Astrocyte of the cerebellum (primary cell): ENCODE measurements around the gene MINDY4.

Source experiments
- DNase-seq: peaks from one replicate; pipeline ENCODE4 v3.0.0-alpha.2; 2011; ENCODE audit warnings: low read depth
- H3K4me3 ChIP-seq: 2 replicates; pipeline ENCODE4 v1.5.1; 2011; ENCODE audit warnings: mild to moderate bottlenecking, low read depth, low read length, moderate library complexity
- in situ Hi-C: cut with HindIII; loops from 2 replicates; pipeline ENCODE4 v1.10.0; 2017; ENCODE audit warnings: low sequenced_read_pairs
- TF ChIP-seq, protein P1 (sequence below): IDR thresholded peaks from 2 replicates; pipeline ENCODE4 v1.5.1; 2012; ENCODE audit warnings: low read length, low read depth, moderate library complexity, mild to moderate bottlenecking; ENCODE audit errors: missing control alignments

Gene MINDY4

DNA sequence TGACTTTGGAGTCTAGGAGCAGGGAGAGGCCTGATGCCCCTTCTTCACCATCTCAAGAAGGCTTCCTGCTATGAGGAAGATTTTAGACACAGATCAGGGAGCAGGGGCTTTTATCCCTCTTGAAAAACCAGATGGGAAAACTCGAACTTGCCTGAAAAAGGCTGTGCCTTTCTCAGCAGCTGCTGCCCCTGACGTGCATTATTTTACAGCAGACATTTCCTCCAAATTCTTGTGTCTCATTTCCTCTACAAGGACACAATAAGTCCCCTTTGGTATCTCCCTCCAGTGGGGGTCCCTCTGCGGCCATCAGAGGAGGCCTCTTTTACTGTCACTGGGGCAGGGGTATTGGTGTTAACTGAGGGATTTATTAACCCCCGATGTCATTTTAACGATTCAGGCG lies 102.4 kb downstream of the MINDY4 start:
- TF ChIP-seq, protein P1, sequence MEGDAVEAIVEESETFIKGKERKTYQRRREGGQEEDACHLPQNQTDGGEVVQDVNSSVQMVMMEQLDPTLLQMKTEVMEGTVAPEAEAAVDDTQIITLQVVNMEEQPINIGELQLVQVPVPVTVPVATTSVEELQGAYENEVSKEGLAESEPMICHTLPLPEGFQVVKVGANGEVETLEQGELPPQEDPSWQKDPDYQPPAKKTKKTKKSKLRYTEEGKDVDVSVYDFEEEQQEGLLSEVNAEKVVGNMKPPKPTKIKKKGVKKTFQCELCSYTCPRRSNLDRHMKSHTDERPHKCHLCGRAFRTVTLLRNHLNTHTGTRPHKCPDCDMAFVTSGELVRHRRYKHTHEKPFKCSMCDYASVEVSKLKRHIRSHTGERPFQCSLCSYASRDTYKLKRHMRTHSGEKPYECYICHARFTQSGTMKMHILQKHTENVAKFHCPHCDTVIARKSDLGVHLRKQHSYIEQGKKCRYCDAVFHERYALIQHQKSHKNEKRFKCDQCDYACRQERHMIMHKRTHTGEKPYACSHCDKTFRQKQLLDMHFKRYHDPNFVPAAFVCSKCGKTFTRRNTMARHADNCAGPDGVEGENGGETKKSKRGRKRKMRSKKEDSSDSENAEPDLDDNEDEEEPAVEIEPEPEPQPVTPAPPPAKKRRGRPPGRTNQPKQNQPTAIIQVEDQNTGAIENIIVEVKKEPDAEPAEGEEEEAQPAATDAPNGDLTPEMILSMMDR, result no peak
- no peak overlapping the region for H3K4me3 ChIP-seq
- in situ Hi-C loops, result no loop called here
- no peak for DNase-seq

DNA sequence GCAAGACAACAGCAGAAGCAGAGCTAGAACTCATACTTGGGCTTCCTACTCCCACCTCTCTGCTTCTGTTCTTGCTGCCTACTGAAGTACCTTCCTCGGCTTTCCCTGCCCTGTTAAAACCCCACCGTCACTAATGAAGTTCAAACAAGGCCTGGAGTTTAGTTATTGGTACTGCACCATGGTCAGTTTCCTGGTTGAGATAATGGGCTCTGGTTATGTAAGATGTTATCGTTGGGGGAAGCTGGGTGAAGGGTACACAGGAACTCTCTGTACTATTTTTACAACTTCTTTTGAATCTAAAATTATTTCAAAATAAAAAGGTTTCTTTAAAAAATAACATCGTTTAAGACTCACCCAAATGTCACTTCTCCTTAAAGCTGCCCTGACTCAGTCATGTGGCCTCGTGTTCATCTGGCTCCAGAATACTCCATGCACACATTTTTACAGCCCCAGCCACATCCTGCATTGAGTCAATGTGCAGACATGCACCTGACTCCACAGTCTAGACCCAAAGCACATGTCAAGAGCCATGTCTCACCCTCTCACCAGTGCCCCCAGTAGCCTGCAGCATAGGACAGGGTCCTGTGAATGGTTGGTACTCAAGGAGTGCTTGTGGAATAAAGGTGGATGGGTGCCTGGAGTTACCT lies 103.6 kb downstream of the MINDY4 start:
- in situ Hi-C loops, result no loop called here
- H3K4me3 ChIP-seq, result no peak overlapping the region
- TF ChIP-seq, protein P1, result no peak
- DNase-seq, result no peak

DNA sequence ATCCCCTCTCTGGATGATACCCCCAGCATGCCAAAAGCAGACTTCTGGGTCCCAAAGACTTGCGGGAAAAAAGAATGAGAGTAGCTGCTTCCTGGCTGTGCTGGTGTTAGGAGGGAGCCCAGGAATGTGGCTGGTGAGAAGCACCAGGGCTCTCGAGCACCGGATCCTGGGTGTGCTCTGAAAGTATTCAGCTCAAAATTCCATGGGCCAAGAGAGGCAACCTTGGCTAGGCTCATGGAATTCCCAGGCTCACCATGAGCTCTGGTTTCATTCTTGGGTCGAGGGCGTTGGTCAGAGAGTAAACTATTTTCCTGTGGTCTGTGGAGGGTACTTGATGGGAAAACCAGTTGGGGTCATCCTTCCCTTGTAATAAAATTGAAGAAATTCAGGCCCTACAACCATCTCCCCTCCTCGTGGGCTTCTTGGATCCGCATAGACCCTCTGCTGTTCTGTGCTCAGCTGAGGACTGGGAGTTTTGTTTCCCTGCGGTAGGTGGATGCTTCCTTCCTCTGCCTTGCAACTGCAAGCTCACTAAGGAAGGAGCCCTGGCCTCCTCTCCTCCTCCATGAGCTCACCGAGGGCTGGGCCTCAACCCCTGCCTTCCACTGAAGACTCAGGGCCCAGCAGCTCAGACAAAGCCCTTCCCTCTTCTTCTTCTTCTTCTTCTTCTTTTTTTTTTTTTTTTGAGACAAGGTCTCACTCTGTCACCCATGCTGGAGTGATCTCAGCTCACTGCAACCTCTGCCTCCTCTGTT lies 106.0 kb downstream of the MINDY4 start:
- no peak for DNase-seq
- H3K4me3 ChIP-seq, result no peak overlapping the region
- in situ Hi-C loops, result no loop called here
- TF ChIP-seq, protein P1, result no peak

DNA sequence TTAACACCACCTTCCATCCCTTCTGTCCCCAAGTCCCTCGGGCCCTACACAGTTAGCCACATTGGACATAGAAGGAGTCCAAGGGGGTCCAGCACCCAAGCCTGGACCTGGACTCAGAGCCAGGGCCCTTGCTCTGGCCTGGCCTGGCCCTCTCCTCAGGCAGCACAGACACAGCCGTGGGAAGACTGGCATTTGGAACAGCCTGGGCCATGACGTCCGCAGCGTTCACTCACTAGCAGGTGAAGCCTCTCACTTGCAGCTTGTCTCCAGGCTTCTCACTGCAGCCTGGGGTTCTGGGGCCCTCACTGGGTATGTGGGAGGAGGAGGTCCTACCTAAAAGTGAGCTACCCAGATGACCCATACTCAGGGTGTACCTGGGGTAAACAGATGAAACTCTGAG lies 106.8 kb downstream of the MINDY4 start:
- H3K4me3 ChIP-seq, result no peak overlapping the region
- TF ChIP-seq, protein P1, result no peak
- DNase-seq, result no peak
- in situ Hi-C loops, result no loop called here

DNA sequence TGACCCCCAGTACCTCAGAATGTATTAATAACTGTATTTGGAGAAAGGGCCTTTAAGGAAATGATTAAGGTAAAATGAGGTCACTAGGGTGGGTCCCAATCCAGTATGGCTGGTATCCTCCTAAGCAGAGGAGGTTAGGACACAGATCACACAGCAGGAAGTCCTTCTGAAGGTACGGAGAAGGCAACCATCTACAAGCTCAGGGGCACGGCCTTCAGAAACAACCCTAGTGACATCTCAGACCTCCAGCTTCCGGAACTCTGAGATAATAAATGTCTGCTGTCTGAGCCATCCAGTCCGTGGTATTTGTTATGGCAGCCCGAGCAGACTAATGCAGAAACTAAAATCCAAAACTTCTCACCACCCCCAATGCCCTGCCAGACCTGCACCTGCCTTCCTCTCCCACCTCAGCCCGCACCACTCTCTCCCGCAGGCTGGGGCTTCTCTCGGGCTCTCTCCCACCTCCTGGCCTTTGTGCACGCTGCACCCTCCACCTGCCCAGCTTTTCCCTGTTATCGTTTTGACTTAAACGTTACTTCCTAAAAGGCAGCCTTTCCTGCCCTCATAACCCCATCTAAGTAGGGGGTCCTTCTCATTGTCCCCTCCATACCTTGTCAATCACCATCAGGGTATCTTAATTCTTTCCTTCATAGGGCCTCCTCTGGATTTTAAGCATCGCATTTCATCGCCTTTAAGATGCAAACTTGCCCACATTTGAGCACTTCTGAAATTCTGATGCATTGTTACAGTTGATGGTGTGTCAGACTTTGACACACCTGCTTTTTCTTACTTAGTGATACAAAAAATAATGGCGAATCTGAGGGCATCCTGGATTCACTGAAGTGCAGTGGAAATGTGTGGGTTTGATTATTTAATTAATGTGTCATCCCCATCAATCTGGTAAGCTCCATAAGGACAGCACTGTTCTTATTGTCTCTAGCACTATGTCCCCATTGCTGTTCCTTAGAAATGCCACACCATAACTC lies 108.2 kb downstream of the MINDY4 start:
- no peak for DNase-seq
- in situ Hi-C loops, result no loop called here
- TF ChIP-seq, protein P1, result no peak
- no peak overlapping the region for H3K4me3 ChIP-seq

DNA sequence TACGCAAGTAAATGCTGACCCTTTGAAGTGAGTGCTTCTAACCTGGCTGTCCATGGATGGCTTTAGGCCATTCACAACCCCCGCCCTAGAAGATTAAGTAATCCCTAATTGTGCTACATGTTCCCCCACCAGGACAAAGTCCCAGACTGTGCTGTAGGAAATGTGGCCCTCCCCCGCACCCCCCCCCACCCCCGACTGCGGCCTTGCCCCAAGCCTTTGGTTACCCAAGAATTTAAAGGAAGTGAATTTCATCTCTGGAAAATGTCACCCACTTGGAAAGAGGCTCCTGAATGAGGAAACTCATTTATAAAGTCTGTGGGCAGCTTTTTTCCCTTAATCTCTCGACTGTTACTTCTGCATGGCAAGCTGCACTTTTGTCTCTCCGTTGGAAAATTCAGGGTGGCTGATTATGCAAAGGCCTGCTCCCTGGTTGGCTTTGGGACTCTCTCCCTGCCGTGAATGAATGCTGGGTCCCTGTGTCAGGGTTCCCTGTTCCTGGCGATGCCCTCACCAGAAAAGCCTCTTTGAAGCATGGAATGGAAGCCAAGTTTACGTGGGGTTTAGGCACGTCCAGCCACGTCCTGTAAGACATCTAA lies 109.0 kb downstream of the MINDY4 start:
- TF ChIP-seq, protein P1, result no peak
- in situ Hi-C loops, result no loop called here
- no peak overlapping the region for H3K4me3 ChIP-seq
- DNase-seq, result no peak
